Lower leg skin (tissue), 3 donors: ENCODE data around the gene ADSS1.

ENCODE experiments used
- CTCF ChIP-seq, 3 donors: fragments of 450-650 bp; IDR thresholded peaks; one replicate each; pipeline ENCODE4 v1.5.1; 2016; ENCODE audit warnings: antibody characterized with exemption in 3 of 3, mild to moderate bottlenecking in 3 of 3, moderate library complexity in 2 of 3
- POLR2A ChIP-seq, 2 donors: fragments of 450-650 bp; IDR thresholded peaks; one replicate each; pipeline ENCODE4 v1.6.1; 2016 to 2017; ENCODE audit warnings: antibody characterized with exemption in 2 of 2, mild to moderate bottlenecking in 1 of 2, moderate library complexity in 1 of 2

GRCh38 chr14:104714681-104715080 lies 9.3 kb upstream of the ADSS1 start:
- TF ChIP-seq CTCF (IDR thresholded peaks at IDR 0.05) (no peak), POLR2A (IDR thresholded peaks at IDR 0.05) (no peak)
